ENCODE data around the gene SFTA2.
"Not testable (repeated sequence)": the region's sequence is repeated elsewhere in the genome, so short reads cannot be mapped to it uniquely, and the experiment has no call there.

SFTA2 gene

DNA sequence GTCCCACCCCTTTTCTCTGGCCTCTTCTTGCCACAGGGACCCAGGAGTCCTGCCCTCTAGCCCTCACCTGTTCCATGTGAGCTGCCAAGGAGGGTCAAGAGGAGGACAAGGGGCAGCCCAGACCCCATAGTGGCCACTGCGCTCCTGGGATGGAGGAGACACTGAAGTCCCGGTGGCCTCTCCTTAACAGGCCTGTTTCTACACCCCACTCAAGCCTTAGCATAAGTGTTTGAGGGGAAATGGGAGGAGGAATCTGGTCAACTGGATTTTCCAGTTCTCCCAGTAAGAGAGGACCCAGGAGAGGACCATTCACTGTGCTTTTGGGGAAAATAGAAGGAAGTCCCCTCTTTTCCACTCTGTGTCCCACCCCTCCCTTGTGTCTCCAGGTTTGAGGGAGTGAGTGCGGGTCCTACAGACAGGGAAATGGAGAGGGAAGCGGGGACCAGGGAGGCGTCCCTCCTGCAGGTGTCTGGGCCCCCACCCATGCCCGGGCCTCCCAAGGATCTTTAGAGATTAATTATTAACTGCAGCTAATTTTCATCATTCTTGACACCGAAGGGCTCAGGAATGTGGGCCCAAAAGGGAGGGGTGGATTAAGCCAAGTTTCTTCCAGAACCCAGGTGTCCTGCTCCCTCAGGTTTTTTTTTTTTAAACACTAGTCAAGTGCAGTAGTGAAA is at the start of gene SFTA2:
Gene SFTA2 (minus strand): TSS at position 202 of the 677 bp plus-strand sequence. CDS start 74 bp downstream, at position 128.
- no peak for DNase-seq

DNA sequence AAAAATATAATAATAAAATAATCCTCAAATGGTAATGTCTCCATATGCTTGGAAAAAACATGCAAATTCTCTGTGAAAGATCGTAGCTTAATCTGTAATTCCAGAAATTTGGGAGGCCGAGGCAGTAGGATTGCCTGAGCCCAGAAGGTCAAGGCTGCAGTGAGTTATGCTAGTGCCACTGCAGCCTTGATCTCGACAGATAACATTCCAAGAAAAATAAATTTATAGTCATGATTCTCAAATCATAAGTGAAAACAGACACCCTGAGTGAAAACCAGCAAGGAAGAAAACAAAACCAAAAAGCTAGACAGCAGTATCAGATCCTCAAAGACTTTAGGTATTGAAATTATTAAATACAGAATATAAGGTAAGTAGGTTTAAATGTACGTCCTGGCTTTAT is 47.7 kb upstream of the SFTA2 start:
- no peak for DNase-seq

DNA sequence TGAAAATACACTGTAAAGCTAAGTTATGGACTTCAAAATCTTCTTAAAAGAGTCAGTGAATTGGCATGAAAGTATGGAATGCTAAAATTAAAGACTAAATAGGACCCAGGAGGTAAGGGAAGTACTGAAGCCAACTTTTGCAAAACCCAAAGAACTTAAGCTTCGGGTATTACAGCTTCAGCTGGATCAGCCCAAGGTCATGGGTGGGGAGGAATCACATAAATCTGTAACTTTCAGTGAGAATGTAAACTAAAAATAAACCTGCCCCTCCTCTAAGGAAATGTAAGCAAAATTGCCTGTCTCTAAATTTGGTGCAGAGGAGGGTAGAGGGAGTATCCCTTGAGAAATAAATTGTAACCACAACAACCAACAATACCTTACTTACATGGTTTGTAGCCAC is 47.2 kb upstream of the SFTA2 start:
- no peak for DNase-seq

DNA sequence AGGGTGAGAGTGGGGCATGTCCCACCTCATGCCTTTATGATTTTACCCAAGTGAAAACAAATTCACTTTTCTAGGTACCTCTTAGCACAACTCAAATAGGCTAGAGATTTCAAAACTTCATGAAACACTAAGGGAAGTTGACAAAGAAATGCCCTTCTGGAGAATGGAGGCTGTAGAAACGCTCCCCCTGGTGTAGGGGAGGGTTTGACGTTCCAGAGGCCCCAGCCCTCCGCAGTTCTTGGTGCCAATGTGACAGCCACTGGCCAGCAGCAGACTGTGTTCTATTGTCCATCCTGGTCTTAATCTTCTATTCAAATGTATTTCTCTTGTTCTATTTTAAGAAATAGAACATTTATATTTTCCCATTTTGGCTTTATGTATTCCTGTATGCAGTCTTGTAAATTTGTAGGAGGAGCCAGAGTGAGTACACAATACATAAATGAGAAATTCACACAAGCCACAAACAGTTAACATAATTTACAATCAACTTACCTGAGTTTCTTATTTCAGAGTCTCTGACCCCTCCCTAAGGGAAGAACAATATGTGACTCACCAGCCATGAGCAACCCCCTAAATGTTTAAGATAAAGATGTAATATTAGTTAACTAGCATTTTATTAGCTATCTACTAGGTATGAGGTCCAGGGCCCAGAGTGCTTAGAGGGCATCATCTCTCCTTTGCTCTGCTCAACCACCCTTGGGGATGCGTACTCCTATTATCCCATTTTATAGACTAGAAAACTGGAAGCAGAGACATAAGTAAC is 42.7 kb upstream of the SFTA2 start:
- DNase-seq = no peak

DNA sequence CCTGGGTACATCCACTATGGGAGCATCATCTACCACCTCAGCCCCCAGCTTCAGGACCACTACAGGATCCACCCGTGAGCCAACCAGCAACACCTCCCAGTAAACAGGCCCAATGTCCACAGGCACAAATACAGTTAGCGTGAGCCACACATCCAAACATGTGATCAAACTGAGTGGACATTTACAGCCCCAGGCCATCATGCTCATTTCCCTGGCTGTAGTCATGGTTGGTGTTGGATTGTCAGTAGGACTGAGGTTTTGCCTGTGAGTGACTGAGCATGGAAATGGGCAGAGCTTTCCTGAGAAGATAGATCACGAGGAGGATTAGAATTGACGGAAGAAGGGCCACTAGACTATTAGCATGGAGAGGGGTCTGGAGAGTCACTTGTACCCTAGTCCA is 40.8 kb upstream of the SFTA2 start:
- DNase-seq = no peak

DNA sequence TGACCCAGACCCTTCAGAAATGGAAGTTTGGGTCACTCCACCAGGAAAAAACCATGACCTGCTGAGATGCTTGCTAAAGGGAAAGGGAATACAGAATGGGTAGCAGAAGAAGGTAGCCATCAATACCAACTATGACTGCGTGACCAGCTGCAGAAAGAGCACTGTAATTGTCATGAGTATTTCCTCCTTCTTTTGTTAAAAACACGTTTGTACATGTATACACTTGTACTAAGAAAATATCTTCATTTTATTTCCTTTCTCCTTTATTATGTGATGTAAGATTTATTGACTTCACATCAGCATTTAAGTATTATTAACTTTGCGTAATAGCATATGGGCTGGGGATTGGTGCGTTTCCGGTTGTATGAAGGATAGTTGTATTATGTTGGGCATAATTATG is 39.0 kb upstream of the SFTA2 start:
- no peak for DNase-seq

DNA sequence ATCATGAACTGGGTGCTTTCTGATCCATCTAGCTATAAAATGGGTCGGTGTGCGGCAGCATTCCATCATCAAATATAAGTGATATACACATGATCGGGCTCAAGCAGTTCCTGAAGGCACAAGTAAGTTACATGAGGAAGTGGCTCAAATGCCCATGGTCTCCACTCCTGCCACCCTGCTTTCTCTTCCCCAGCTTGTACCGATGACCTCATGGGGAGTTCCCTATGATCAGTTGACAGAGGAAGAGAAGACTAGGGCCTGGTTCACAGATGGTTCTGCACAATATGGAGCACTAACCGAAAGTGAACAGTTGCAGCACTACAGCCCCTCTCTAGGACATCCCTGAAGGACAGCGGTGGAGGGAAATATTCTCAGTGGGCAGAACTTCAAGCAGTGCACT is 37.2 kb upstream of the SFTA2 start:
- DNase-seq = not testable (repeated sequence)

DNA sequence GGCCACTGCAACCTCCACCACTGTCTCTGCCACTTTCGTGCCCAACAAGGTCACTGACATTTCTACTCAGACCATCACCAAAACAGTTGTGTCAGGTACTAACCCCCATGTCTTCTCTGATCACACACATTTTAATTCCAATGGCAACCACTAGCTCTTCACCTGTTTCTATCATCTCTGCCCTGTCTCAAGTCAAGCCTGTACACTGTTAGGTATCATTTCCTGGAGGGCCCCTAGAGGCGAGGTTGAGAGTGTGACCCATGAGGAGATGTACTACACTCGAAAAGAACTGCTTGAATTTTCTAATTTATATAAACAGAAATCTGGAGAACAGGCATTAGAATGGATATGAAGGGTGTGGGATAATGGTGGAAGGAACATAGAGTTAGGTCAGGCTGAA is 34.2 kb upstream of the SFTA2 start:
- DNase-seq = no peak

DNA sequence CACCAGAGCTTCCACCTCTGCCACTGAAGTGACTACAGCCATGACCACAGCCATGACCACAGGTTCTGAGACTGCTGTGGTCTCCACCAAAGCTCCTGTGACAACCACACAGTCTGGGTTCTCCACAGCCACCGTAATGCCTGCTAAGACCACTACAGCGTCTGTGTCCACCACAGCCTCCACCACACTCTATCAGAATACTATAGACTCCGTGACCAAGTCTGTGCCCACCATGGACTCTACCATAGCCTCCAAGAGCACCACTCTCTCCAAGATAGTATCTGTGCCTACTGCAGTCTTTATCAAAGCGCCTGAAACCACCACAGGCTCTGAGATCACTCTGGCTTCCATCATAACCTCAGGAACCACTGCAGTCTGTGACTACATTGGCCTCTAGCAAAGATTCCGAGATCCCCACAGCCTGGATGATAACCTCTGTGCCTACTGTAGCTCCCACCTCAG is 33.2 kb upstream of the SFTA2 start:
- DNase-seq = no peak

DNA sequence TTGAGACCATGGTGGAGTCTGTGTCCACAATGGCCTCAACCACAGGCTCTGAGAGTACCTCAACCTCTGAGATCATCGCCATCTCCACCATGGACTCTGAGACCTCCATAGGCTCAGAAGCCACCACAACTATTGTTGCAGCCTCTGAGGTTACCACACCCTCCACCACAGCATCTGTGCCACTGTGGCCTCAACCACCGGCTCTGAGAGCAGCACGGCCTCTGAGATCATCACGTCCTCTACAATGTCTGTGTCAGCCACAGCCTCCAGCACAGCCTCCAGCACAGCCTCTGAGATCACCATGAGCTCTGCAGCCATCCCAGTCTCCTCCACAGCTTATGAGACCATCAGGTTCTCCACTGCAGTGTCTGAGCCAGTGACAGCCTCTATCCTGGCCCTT is 32.1 kb upstream of the SFTA2 start:
- DNase-seq = no peak

DNA sequence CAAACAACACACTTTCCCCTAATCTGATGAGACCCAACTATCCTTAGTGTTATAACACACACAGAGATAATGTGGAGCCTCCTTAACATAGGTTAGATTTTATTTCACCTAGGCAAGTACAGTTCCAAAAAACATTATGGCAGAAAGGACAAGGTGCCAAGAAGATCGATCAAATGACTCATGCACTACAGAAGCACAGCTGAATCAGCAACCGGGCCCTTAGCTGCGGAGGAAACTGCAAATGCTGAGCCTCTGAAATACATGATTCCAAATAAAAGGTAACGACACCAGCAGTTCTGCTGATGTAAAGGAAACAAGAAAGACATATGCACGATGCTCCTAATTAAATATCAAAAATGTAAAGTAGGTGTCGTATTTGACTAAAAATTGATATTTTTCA is 31.7 kb upstream of the SFTA2 start:
- DNase-seq = no peak

DNA sequence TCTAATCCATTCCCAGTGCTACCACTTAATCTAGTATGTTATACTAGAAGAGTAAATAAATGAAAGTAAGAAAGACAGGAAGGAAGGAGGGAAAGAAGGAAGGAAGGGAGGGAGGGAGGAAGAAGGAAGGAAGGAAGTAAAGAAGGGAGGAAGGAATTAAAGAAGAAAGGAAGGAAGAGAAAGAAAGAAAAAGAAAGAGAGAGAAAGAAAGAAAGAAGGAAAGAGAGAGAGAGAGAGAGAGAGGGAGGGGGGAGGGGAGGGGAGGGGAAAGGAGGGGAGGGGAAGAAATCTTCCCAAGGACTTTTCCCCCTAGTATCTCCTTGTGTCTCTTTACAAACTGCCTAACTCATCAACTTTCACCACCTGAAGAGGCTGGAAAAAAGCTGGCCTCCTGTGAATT is 30.7 kb upstream of the SFTA2 start:
- DNase-seq = no peak

DNA sequence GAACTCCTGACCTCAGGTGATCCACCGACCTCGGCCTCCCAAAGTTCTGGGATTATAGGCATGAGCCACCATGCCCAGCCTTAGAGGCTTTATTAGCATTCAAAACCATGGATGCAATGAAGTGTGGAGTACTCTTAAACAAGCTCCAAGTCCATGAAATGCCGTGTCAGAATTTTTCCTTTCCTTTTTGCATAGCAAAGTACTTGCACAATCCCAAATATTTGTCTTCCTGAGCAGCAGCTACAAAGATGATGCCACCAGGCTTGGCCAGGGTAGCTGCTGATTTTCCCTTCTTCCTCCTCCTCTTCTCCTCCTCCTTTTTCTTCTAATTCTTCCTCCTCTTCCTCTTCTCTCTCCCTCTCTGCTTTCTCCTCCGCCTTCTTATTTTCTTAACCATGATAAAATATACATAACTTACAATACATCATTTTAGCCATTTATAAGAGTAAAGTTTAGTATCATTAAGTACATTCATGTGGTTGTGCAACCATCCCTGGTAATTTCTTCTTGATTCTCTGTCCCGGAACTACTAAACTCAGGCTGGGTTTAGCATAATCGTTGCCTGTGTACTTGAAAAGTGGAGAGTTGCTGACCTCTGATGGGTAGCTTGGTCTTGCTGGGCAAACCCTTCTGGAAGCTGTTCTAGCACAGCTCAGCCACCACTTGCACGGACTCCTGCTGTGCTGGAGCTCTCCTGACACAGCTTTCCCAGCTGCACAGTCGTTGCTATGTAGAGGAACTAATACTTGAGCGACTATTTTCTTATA is 29.1 kb upstream of the SFTA2 start:
- DNase-seq = no peak

DNA sequence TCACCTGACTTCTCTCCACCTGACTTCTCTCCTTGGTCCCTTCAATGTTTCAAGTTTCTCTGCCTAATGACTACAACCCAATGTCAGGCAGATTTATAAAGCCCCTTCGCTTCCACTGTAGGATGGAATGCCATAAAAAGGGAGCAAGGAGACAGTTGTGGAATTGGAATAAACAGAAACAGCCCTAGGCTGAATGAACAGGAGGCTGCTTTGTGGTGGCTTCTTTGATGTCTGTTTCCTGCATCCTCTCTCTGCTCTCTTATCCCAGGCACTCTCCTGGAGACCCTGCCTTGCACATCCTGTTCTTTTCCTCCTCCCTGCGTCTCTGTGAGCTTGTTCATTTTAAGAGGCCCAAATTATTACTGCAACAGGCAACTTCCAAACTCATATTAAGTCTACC is 25.7 kb upstream of the SFTA2 start:
- DNase-seq = no peak

DNA sequence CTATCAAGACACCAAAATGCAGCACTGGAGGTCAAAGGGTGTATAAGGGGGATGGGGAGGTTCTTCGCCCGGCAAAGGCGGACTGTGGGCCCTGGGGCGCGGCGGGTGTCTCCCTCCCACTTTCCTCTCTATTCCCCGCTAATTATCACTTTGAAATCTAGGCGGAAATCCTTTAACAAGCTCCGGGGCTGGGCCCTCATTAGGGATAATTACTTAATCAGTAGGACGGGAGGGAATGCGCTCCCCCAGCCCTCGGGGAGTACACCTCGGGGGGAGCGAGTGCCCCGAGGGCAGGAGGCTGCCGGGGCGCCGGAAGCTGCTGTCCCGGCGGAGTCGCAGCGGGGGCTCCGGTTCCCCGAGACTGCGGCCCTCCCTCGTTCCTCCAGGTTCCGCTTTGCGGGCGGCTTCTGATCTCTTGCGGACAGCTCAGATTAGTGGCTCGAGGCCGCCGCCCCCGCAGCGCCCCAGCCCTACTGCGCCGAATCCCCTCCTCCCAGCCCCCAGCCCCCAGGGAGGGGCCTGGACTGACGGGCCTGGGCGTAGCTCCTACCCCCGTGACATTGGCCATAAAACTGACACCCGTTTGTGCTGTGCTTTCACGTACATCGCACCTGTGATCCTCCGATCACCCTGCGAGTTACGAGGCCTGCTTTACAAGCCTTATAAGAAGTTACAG is 23.5 kb upstream of the SFTA2 start:
- DNase-seq = no peak

DNA sequence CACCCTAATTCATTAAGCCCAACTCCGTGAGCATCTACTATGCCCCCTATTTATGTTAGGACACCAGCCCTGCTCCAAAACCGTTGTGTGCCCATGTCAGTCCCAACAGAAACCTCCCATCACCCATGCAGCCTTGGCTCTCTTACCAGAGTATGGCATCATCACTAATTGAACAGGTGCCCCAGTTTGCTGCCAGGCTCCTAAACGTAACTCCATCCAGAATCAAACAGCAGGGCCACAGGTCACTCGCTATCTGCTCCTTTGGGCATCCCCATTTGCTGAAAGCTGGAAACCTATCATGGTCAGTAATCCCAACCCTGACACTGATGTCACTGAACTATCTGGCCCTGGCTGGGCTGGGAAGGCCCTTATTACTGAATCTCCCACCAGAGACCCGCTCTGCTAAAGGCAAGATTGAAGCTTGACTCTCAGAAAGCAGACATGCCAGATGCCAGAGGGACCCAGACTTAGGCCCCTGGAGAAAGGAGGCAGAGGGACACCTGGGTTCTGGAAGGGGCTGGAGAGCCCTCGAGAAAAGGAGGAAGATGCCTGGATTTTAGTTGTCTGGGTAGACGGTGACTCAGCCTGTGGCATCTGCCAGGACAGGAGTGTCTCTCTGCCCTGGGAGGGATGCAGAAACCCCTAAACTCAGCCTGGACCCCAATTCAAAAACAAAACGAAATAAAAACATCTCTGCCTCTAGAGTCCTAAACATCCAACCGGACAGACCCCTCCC is 22.8 kb upstream of the SFTA2 start:
- DNase-seq = no peak

DNA sequence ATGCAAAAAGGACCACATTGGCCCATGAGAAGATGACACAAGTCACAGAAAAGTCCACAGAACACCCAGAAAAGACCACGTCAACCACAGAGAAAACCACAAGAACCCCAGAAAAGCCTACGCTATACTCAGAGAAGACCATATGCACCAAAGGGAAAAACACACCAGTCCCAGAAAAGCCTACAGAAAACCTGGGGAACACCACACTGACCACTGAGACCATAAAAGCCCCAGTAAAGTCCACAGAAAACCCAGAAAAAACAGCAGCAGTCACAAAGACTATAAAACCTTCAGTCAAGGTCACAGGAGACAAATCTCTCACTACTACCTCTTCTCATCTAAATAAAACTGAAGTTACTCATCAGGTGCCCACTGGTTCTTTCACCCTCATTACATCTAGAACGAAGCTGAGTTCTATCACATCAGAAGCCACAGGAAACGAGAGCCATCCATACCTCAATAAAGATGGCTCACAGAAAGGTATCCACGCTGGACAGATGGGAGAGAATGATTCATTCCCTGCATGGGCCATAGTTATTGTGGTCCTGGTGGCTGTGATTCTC is 20.0 kb upstream of the SFTA2 start:
- DNase-seq = no peak

DNA sequence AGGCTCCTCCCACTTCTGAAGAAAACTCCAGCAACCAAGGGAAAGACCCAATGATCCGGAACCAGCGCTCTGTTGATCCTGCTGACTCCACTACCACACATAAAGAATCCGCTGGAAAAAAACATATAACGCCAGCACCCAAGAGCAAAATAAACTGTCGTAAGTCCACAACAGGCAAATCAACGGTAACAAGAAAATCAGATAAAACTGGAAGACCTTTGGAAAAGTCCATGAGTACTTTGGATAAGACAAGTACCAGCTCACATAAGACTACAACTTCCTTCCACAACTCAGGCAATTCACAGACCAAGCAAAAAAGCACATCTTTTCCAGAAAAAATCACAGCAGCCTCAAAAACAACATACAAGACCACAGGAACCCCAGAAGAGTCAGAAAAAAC is 16.8 kb upstream of the SFTA2 start:
- DNase-seq = no peak

DNA sequence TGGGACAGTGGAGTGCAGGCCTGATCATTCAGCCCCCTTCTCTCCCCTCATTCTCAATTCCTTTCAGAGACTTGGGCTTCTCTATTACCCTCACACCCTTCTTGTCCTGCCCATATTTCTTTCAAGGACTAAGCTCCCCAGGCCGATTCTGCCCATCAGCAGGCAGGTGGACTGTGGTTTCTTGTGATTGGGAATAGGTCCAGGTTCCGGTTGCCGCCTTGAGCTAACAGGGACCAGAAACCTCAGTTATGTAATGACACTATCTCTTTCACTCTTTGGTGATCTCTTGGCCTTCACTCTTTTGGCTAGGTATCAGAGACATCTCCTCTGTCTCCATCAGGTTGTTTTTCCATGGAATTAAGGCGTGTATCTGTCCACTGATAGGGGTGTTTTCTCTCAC is 15.3 kb upstream of the SFTA2 start:
- DNase-seq = no peak

DNA sequence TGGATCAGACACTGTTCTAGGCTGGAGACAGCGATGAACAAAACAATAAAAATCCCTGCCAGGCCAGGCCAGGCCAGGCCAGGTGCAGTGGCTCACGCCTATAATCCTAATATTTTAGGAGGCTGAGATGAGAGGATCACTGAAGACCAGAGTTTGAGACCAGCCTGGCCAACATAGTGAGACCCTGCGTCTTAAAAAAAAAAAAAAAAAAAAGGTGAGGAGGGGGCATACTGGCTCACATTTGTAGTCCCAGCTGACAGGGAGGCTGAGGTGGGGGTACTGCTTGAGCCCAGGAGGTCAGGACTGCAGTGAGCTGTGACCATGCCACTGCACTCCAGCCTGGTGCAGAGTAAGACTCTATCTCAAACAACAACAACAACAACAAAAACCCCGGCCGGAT is 13.3 kb upstream of the SFTA2 start:
- DNase-seq = no peak

DNA sequence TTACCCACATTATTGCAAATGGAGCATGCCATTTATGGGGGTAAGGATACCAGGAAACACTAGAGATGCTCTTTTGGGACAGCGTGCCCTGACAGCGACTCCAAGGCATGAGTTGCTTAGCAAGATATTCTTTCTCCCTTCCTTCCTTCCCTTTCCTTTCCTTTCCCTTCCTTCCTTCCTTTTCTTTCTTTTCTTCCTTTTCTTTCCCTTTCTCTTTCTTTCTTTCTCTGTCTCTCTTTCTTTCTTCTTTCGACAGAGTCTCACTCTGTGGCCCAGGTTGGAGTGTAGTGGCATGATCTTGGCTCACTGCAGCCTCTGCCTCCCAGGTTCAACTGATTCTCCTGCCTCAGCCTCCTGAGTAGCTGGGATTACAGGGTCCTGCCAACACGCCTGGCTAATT is 12.1 kb upstream of the SFTA2 start:
- DNase-seq = no peak

DNA sequence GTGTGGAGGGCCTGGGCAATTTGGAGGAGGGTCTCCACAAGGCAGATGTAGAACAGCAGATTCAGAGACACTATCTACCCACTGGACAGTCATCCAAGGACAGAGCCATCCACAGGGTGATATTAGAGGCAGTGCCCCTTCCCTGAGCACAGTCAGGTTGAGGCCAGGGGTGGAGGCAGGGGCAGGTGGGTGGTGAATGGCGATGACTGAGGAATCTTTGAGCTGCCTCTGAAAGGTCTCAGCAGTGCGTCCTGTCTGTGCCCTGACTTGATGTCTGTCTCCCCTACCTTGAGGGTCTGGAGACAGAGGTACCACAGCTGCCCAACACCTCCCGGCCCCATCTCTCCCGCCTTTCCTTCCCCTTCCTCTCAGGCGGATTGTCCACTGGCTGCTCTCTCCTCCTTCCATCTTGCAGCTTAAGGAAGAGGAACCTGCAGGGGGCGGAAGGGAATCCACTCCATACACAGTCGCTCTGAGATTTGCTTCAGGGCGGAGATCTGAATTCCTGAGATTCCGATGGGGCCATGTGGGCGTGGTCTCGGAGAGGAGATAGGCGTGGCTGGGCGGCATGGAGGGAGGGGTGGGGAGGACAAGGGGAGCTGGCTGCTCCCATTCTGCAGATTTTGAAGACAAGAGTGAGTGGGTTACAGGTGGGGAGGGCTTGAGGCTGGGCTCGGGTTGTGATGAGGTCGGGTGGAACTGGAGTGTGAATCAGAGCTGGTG is 10.5 kb upstream of the SFTA2 start:
- DNase-seq = no peak

Data from GDM1 (cell line).